HT-29 (cell line): ENCODE results near the gene ELF1. TPM values are rescaled to one million over a fixed set of nuclear protein-coding genes. Genes with fewer than 3 reads are reported as not detected.
"Not testable (repeated sequence)": the region's sequence is repeated elsewhere in the genome, so short reads cannot be mapped to it uniquely, and the experiment has no call there.

Experiments used
- DNase-seq: peaks from one replicate; pipeline ENCODE4 v3.0.0-alpha.2; 2015; ENCODE audit warnings: low spot score
- total RNA-seq: library from RNA; depleted of rRNA; stranded (reverse); fragments of >200 nt; shearing (Covaris generic); gene quantifications from 2 replicates; pipeline ENCODE4 v1.2.3, GENCODE V29; 2014

ELF1 gene
- total RNA-seq, 1 experiment from 2014 or later = 41.9 TPM

DNA sequence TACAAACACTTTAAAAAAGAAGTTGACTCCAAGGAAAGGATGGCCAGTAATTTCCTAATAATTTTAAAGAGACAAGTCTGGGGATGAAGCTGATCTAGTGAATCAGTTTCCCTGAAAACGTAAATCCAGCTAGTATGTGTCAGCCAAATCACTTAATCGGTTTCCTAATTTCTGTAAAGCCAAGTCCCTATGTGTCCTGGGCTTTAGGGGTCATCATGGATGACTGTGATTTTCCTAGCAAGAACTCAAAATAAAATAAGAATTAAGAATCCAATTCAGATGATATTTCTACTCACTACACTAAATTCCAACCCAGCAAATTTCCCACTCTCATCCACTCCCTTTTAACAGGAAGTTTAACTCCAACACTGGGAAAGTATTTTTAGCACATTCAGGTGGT lies 35.9 kb downstream of the ELF1 start:
- no peak for DNase-seq

GRCh38 chr13:40982772-40983171 lies 36.3 kb downstream of the ELF1 start:
- no peak for DNase-seq

- DNase-seq = no peak
Observed at GRCh38 chr13:40981949-40982348, 37.2 kb downstream of the ELF1 start.

GRCh38 chr13:40981361-40981760 lies 37.8 kb downstream of the ELF1 start:
- DNase-seq = no peak

GRCh38 chr13:40980461-40980860 lies 38.7 kb downstream of the ELF1 start:
- DNase-seq = no peak

- no peak for DNase-seq
Observed at GRCh38 chr13:40979232-40979631, 39.9 kb downstream of the ELF1 start.

DNA sequence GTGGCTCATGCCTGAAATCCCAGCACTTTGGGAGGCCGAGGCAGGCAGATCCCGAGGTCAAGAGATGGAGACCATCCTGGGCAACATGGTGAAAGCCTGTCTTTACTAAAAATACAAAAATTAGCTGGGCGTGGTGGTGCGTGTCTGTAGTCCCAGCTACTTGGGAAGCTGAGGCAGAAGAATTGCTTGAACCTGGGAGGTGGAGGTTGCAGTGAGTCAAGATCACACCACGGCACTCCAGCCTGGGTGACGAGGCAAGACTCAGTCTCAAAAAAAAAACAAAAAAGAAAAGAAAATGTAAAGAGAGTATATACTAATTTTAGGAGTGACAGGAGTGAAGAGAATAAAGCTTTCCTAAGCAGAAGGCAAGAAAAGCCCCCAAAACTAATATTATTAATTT lies 41.0 kb downstream of the ELF1 start:
- DNase-seq = not testable (repeated sequence)

GRCh38 chr13:40975441-40975840 lies 43.7 kb downstream of the ELF1 start:
- peak; percentile 72 for DNase-seq

DNA sequence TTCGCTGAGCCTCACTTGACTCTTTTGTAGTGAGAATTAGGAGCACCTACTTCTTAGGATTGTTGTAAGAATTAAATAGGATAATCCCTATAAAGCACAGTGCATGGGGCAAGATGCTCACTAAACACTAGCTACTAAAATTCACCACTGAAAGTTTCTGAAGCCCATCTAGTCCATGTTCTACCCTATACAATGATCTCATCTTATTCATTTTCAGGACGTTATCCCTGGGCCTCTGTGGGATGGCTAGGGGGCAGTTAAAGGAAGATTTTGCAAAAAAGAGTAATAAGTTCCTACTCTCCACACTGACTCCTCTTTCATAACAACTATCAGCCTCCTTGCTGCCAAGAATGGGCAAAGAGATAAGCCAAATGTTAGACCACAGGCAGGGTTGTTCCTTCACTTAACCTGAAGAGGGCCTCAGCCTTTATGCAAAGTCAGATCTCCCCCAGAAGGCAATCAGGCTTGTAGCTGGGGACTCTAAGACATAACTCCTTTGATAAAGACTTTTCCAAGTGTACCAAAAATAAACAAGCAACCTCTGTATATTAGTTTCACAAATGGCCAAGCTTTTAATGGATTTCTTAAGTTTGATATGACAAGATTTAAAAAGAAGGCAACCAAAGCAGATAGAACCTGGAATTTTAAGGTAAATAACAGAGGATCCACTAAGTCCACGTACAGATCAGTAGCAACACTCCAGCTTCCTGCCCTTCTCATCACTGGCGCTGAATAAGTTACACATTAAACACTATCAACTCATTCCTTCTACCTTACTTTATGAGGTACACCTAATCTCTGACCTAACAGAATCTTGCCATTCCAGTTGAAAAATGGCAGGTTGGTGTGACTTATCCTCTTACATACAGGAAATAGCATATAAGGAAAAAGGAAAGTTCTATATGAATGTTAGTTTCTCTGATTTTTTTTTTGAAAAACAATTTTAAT lies 44.4 kb downstream of the ELF1 start:
- peak; percentile 93 for DNase-seq

- no peak for DNase-seq
Observed at GRCh38 chr13:40973409-40973808, 45.7 kb downstream of the ELF1 start.

DNA sequence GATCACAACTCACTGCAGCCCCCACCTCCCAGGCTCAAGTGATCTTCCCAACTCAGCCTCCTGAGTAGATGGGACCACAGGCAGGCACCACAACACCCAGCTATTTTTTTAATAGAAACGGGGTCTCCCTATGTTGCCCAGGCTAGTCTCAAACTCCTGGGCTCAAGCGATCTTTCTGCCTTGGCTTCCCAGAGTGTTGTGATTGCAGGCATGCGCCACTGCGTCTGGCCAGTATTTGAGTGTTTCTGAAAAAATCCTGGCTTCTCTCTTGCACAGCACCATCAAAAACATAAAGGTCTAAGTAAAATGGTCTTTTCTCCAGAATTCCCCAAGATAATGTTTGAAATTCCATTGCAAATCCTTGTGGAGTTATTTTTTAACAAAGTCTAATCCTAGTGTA lies 47.8 kb downstream of the ELF1 start:
- DNase-seq = no peak

DNA sequence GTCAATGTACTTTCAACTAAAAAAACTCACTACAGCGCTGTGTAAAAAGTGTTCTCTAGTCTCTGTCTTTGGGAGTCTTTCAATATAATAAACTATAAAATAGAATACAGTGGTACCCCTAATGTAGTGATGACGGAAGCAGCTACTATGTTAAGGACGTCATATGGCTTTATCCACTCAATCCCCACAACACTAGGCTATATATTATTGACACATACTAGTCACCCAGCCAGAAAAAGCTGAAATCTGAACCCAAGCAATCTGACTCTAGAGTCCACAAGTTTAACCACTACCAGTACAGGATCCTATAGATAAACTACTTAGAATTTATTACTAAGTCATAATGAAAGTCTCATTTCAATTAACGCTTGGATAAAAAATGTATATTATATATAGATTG lies 48.3 kb downstream of the ELF1 start:
- no peak for DNase-seq

GRCh38 chr13:40969169-40969901 lies 49.8 kb downstream of the ELF1 start:
- DNase-seq = no peak

- DNase-seq = no peak
Observed at GRCh38 chr13:40968416-40969000, 50.6 kb downstream of the ELF1 start.

DNA sequence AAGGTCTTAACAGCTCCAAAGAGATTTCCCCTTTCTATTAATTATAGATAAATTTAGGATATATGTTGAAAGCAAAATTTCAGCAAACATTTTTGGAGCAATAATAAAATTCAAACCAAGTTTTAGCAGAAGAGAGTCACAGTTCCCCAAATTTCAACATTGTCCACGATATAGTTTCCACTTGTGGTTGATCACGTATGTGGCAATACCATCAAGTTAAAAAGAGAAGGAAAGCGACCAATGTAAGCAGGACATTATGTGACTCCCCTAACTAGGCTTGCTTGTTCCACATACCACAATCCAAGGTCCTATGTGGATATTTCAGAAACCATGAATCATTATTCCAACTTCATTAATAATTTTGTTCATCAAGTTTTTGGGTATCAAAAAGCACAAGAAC lies 52.8 kb downstream of the ELF1 start:
- DNase-seq = no peak

DNA sequence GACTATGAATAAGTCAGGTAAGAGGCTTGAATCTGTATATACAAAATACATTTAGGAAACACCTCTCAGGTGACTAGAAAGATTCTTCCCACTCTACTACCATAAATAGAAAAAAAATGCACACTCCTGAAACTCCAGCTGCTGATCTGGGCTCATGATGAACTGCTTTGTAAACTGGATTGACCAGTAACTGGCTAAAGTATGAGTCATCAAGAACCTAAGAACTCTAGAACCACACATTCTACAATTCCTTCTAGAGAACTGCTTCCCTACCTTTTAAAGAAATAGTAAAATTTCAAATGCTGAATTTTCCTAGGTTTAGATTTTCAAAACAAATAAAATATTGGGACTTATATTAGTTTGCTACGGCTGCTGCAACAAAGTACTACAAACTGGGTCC lies 55.2 kb downstream of the ELF1 start:
- DNase-seq = peak; percentile 64

DNA sequence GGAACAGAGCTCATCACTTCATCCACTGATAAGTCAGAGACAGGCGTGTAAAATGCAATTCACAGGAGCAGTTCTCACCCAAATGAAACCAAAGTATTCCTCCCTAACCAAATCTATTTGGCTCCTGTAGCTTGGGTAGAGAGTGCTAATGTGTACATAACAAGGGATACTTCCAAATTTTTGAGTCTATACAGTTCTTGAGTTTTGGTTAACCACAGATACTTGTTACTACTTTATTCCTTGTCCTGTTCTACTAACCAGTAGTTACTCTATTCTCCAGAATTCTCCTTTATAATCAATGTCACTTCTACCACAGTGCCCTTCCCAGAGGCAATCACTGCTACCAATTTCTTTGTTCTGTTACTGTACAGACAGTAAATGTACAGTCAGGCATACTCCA lies 57.3 kb downstream of the ELF1 start:
- DNase-seq = no peak

- no peak for DNase-seq
Observed at GRCh38 chr13:40961214-40961613, 57.9 kb downstream of the ELF1 start.

GRCh38 chr13:40960716-40961115 lies 58.4 kb downstream of the ELF1 start:
- no peak for DNase-seq

- no peak for DNase-seq
Observed at GRCh38 chr13:40958655-40959054, 60.5 kb downstream of the ELF1 start.

DNA sequence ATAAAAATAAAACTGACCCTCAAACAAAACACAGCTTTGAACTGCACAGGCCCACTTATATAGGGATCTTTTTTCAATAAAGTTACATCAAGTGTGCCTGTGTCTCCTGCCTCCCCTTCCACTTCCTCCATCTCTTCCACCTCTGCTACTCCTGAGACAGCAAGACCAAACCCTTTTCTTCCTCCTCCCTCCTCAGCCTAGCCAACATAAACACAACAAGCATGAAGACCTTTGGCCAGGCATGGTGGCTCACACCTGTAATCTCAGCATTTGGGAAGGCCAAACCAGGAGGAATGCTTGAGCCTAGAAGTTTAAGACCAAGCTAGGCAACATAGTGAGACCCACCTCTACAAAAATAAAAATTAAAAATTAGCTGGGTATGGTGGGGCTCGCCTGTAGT lies 72.6 kb downstream of the ELF1 start:
- DNase-seq = no peak

- DNase-seq = no peak
Observed at GRCh38 chr13:40943073-40943472, 76.0 kb downstream of the ELF1 start.
